HCT116 (cell line): Measurements from ENCODE around the gene LIG4. TPM values are rescaled to one million over a fixed set of nuclear protein-coding genes. Genes with fewer than 3 reads are reported as not detected.

Experiments
- ATAC-seq: fragments of 200-7000 bp; cut with Tn5 transposase; 2 replicates; pipeline ENCODE4 v1.9.1; 2020; ENCODE audit warnings: mild to moderate bottlenecking, moderate library complexity
- Bru-seq: library from RNA; stranded (reverse); fragments of 400-500 nt; gene quantifications from one replicate; lab custom pipeline; 2021; lab: Mats Ljungman, UMichigan
- BruChase-seq, 2 experiments: library from RNA; stranded (reverse); fragments of 400-500 nt; gene quantifications; one replicate each; lab custom pipeline; 2021; lab: Mats Ljungman, UMichigan
- BruUV-seq: library from RNA; stranded (reverse); fragments of 400-500 nt; replicated peaks from 2 replicates; lab custom pipeline; 2021; lab: Mats Ljungman, UMichigan
- CTCF ChIA-PET: fragments of 300-600 bp; sonication (Branson Sonifier 250); formaldehyde crosslinking; loops from one replicate; lab custom pipeline; 2021; ENCODE audit warnings: antibody characterized with exemption; lab: Charles Lee
- POLR2A ChIA-PET: fragments of 300-600, 350-600 bp; sonication (Branson Sonifier 250); formaldehyde crosslinking; loops from one replicate; lab custom pipeline; 2021; ENCODE audit warnings: antibody characterized with exemption; lab: Charles Lee
- RAD21 ChIA-PET, 2 experiments: fragments of 300-600 bp; sonication (Branson Sonifier 250); formaldehyde crosslinking; loops; one replicate each; lab custom pipeline; 2023; ENCODE audit warnings: low total read pairs in 2 of 2; ENCODE audit not compliant: uncharacterized antibody in 2 of 2, unreplicated experiment in 2 of 2, low non-redundant PET in 1 of 2; lab: Charles Lee
- DNase-seq: peaks from one replicate; pipeline ENCODE4 v3.0.0-alpha.2; 2010; ENCODE audit warnings: low read depth, low spot score
- H2AFZ ChIP-seq: fragments of 200-600 bp; shearing (Covaris generic), sonication (generic); 2 replicates; pipeline ENCODE4 v1.6.1; 2017; ENCODE audit warnings: low read depth, mixed run types, mixed read lengths, antibody characterized with exemption, low read length; ENCODE audit not compliant: poor library complexity, severe bottlenecking
- H3K27ac ChIP-seq: 2 replicates; pipeline ENCODE4 v1.5.1; 2012; ENCODE audit warnings: low read depth, low read length
- H3K27me3 ChIP-seq: fragments of 200-600 bp; sonication (generic); 2 replicates; pipeline ENCODE4 v1.6.1; 2016; ENCODE audit warnings: mixed run types, low read length, mixed read lengths; ENCODE audit not compliant: insufficient read depth
- H3K36me3 ChIP-seq, 2 experiments: fragments of 200-500 bp in 1 of 2; fragments of 200-600 bp in 1 of 2; sonication (Bioruptor generic) in 1 of 2; sonication (generic) in 1 of 2; 2 replicates each; pipeline versions ENCODE4 v1.5.1 to v1.6.1; 2014 to 2016; ENCODE audit warnings: low read length in 2 of 2, inconsistent platforms in 1 of 2, mixed read lengths in 1 of 2, mixed run types in 1 of 2; ENCODE audit not compliant: insufficient read depth in 2 of 2, control insufficient read depth in 1 of 2
- H3K4me1 ChIP-seq, 2 experiments: fragments of 200-600 bp in 1 of 2; sonication (generic) in 1 of 2; 2 replicates each; pipeline versions ENCODE4 v1.5.1 to v1.6.1; 2012 to 2017; ENCODE audit warnings: low read length in 2 of 2, inconsistent platforms in 1 of 2, mild to moderate bottlenecking in 1 of 2, mixed read lengths in 1 of 2, mixed run types in 1 of 2, moderate library complexity in 1 of 2; ENCODE audit not compliant: insufficient read depth in 2 of 2, control insufficient read depth in 1 of 2
- H3K4me2 ChIP-seq: fragments of 200-600 bp; sonication (generic); 2 replicates; pipeline ENCODE4 v1.6.1; 2017; ENCODE audit warnings: mixed run types, low read length, mixed read lengths
- H3K4me3 ChIP-seq, 2 experiments: fragments of 200-600 bp in 1 of 2; sonication (generic) in 1 of 2; replicated peaks in 1 of 2; 2 replicates each; pipeline ENCODE4 v1.5.1; 2011 to 2016; ENCODE audit warnings: low read length in 2 of 2, control low read depth in 1 of 2, low read depth in 1 of 2, mild to moderate bottlenecking in 1 of 2, mixed read lengths in 1 of 2, mixed run types in 1 of 2
- H3K79me2 ChIP-seq: fragments of 200-600 bp; sonication (generic); 2 replicates; pipeline ENCODE4 v1.6.1; 2017; ENCODE audit warnings: mild to moderate bottlenecking, mixed run types, low read length, moderate library complexity, mixed read lengths; ENCODE audit not compliant: insufficient read depth
- H3K9ac ChIP-seq: fragments of 200-600 bp; sonication (generic); 2 replicates; pipeline ENCODE4 v1.6.1; 2016; ENCODE audit warnings: low read length, mixed read lengths
- H3K9me2 ChIP-seq: fragments of 200-600 bp; sonication (generic), shearing (Covaris generic); 2 replicates; pipeline ENCODE4 v1.6.1; 2017; ENCODE audit warnings: mixed run types, mild to moderate bottlenecking, moderate library complexity; ENCODE audit not compliant: insufficient read depth
- H3K9me3 ChIP-seq, 2 experiments: fragments of 200-500 bp in 1 of 2; fragments of 200-600 bp in 1 of 2; sonication (Bioruptor generic) in 1 of 2; sonication (generic) in 1 of 2; 2 replicates each; pipeline ENCODE4 v1.6.1; 2014 to 2017; ENCODE audit warnings: low read length in 2 of 2, mixed read lengths in 2 of 2, inconsistent platforms in 1 of 2, low read depth in 1 of 2, mild to moderate bottlenecking in 1 of 2, mixed run types in 1 of 2, moderate library complexity in 1 of 2; ENCODE audit not compliant: control insufficient read depth in 1 of 2, insufficient read depth in 1 of 2
- H4K20me1 ChIP-seq: fragments of 200-600 bp; sonication (generic), shearing (Covaris generic); 2 replicates; pipeline ENCODE4 v1.6.1; 2017; ENCODE audit warnings: mixed run types, mild to moderate bottlenecking, moderate library complexity; ENCODE audit not compliant: insufficient read depth
- CEBPB ChIP-seq: IDR thresholded peaks from 2 replicates; pipeline ENCODE4 v1.6.1; 2012; ENCODE audit warnings: low read depth
- CTCF ChIP-seq, 3 experiments: fragments of 200-600 bp in 1 of 3; sonication (generic) in 1 of 3; IDR thresholded peaks in 2 of 3; conservative IDR thresholded peaks in 1 of 3; 2 replicates each; pipeline ENCODE4 v1.5.1; 2012 to 2017; ENCODE audit warnings: low read depth in 2 of 3, low read length in 2 of 3, antibody characterized with exemption in 1 of 3, borderline replicate concordance in 1 of 3, control low read depth in 1 of 3, mild to moderate bottlenecking in 1 of 3, mixed read lengths in 1 of 3, mixed run types in 1 of 3, moderate library complexity in 1 of 3; ENCODE audit not compliant: insufficient read depth in 1 of 3
- EGR1 ChIP-seq: IDR thresholded peaks from 2 replicates; pipeline ENCODE4 v1.6.1; 2012; ENCODE audit warnings: low read depth
- ELF1 ChIP-seq: IDR thresholded peaks from 2 replicates; pipeline ENCODE4 v1.6.1; 2012; ENCODE audit warnings: low read depth, borderline replicate concordance
- EZH2 ChIP-seq: fragments of 200-600 bp; sonication (generic); IDR thresholded peaks from 2 replicates; pipeline ENCODE4 v1.6.1; 2017; ENCODE audit warnings: antibody characterized with exemption, mixed run types
- EZH2phosphoT487 ChIP-seq: fragments of 200-600 bp; IDR thresholded peaks from 2 replicates; pipeline ENCODE4 v1.6.1; 2018; ENCODE audit warnings: antibody characterized with exemption, borderline replicate concordance
- JUND ChIP-seq: IDR thresholded peaks from 2 replicates; pipeline ENCODE4 v1.6.1; 2012
- MAX ChIP-seq: IDR thresholded peaks from 2 replicates; pipeline ENCODE4 v1.6.1; 2012
- POLR2A ChIP-seq: IDR thresholded peaks from 2 replicates; pipeline ENCODE4 v1.7.0; 2011; ENCODE audit warnings: borderline replicate concordance; ENCODE audit not compliant: insufficient read depth, insufficient read length; ENCODE audit errors: extremely low read depth
- POLR2AphosphoS5 ChIP-seq: IDR thresholded peaks from 2 replicates; pipeline ENCODE4 v1.6.1; 2011; ENCODE audit warnings: mild to moderate bottlenecking, low read depth, low read length, moderate library complexity
- RAD21 ChIP-seq: IDR thresholded peaks from 2 replicates; pipeline ENCODE4 v1.6.1; 2012; ENCODE audit warnings: low read depth, mild to moderate bottlenecking
- REST ChIP-seq: IDR thresholded peaks from 2 replicates; pipeline ENCODE4 v1.6.1; 2012; ENCODE audit warnings: low read depth
- SIN3A ChIP-seq: IDR thresholded peaks from 2 replicates; pipeline ENCODE4 v1.6.1; 2012; ENCODE audit warnings: low read depth
- SP1 ChIP-seq: IDR thresholded peaks from 2 replicates; pipeline ENCODE4 v1.6.1; 2012; ENCODE audit warnings: low read depth
- SRF ChIP-seq: IDR thresholded peaks from 2 replicates; pipeline ENCODE4 v1.6.1; 2012; ENCODE audit warnings: low read depth
- YY1 ChIP-seq: IDR thresholded peaks from 2 replicates; pipeline ENCODE4 v1.6.1; 2011; ENCODE audit warnings: low read length, low read depth, moderate library complexity, mild to moderate bottlenecking; ENCODE audit not compliant: insufficient replicate concordance; ENCODE audit errors: extremely low read depth
- ZBTB33 ChIP-seq: IDR thresholded peaks from 2 replicates; pipeline ENCODE4 v1.6.1; 2011; ENCODE audit warnings: mild to moderate bottlenecking, low read length, moderate library complexity; ENCODE audit not compliant: insufficient replicate concordance; ENCODE audit errors: extremely low read depth
- ZFX ChIP-seq: fragments of 450-650 bp; IDR thresholded peaks from 2 replicates; pipeline ENCODE4 v1.6.1; 2017
- ZNF274 ChIP-seq: fragments of 200-500 bp; sonication (Bioruptor generic); IDR thresholded peaks from 2 replicates; pipeline ENCODE4 v1.6.1; 2014; ENCODE audit warnings: mild to moderate bottlenecking, low read depth, low read length, inconsistent platforms
- intact Hi-C: fragments of 100-400 bp; cut with micrococcal nuclease; formaldehyde crosslinking; loops from 2 replicates; pipeline ENCODE4 v1.10.0; 2022
- long read RNA-seq: library from polyadenylated mRNA; unstranded; transcript quantifications from one replicate; pipeline ENCODE4 v2.0.0, GENCODE V29; 2021; ENCODE audit not compliant: unreplicated experiment
- polyA plus RNA-seq: library from polyadenylated mRNA; unstranded; fragments of >200 nt; gene quantifications from 2 replicates; pipeline ENCODE4 v1.2.1, GENCODE V29; 2012; ENCODE audit warnings: missing spikeins
- total RNA-seq: library from RNA; stranded (reverse); gene quantifications from one replicate; pipeline ENCODE4 v1.2.1, GENCODE V29; 2021; ENCODE audit not compliant: unreplicated experiment

The LIG4 gene
- 7.4 TPM for total RNA-seq
- 2.1 and 2.7 TPM in 2 replicates for polyA plus RNA-seq
- Bru-seq, nascent RNA, result percentile 76 among the genes with signal in this experiment
- percentile 89 among the genes with signal in this experiment for BruChase-seq, experiment 1, labeled RNA remaining after a 6-hour chase
- percentile 93 among the genes with signal in this experiment for BruChase-seq, experiment 2, labeled RNA remaining after a 2-hour chase
- long read RNA-seq, full-length matches to known transcripts, result 13 of 16 reads
- long read RNA-seq, partial matches to known transcripts, result 0 of 16 reads
- long read RNA-seq, other reads (novel, unspliced or antisense), result 3 of 16 reads

- intact Hi-C loops, result loop anchor here (10.0 kb wide), 1 partner anchor 979 kb away; no protein-coding TSS in a partner anchor
- Histone ChIP-seq H3K27ac (no peak within 1 kb of the TSS), H3K36me3 (0 out of 4 replicates have a peak, but pooled peaks cover 0 to 1% of the 10 kb centered on the region in 2 experiments), H2AFZ (peak within 1 kb of the TSS; percentile 65), H3K9ac (peak within 1 kb of the TSS; percentile 63), H3K9me2 (no peaks in the 10 kb centered on the region), H3K4me2 (peak within 1 kb of the TSS; percentile 86), H3K79me2 (peaks cover 34% of the 10 kb centered on the region), H4K20me1 (peaks cover 6% of the 10 kb centered on the region; the same call in 1 of the 2 replicates), H3K27me3 (no peaks in the 10 kb centered on the region), H3K9me3 (no peaks in the 10 kb centered on the region), H3K4me3 (peak within 1 kb of the TSS; percentile 50 to 61), H3K4me1 (peaks cover 14 to 31% of the 10 kb centered on the region in 2 experiments)
- RAD21 ChIA-PET, result interaction anchor here in 1 of 2 experiments (0.6 kb wide), 1 partner anchor 34 kb away, joined by 5 read pairs; no protein-coding TSS in a partner anchor
- CTCF ChIA-PET, result no interaction called here
- ATAC-seq, result peak; percentile 75
- POLR2A ChIA-PET, result no interaction called here
- DNase-seq, result peak; percentile 78
- no TSS peak for BruUV-seq
- TF ChIP-seq ELF1 (peak; percentile 49), POLR2AphosphoS5 (peak; percentile 65), YY1 (no peak), CEBPB (no peak), EGR1 (peak; percentile 75), SP1 (no peak), JUND (no peak), CTCF (IDR thresholded peaks at IDR 0.05 in 2 of 3, conservative IDR thresholded peaks at IDR 0.05 in 1 of 3; ENCODE audit: borderline replicate concordance in 1 of 3, insufficient read depth in 1 of 3, low read depth in 2 of 3, low read length in 2 of 3) (no peak), EZH2phosphoT487 (no peak), ZFX (0 out of 2 replicates have a peak, but pooled peaks have one; percentile 20), SIN3A (peak; percentile 72), SRF (no peak), REST (no peak), ZBTB33 (no peak), MAX (peak; percentile 59), POLR2A (no peak), RAD21 (no peak), EZH2 (no peak), ZNF274 (no peak)
These were observed at the start of gene LIG4 for GRCh38 chr13:108215436-108215835. Gene LIG4 (minus strand): TSS chr13:108215536. CDS start chr13:108211268, 4,268 bp downstream.
